Stimulated activated naive B cell treated with anti-CD40 and anti-IgM and Interleukin-4, amounts not matched to agents 10 μg/mL and 1 μg/mL and 100 μg/mL, for 72 hours (primary cell): ENCODE results near the gene MARCHF5.
"Not testable (repeated sequence)": the region's sequence is repeated elsewhere in the genome, so short reads cannot be mapped to it uniquely, and the experiment has no call there.

ENCODE experiments used
- ATAC-seq, 2 donors: fragments of 150-1000 bp; cut with Tn5 transposase; replicated peaks; 2 replicates each; pipeline ENCODE4 v1.10.0; 2021; ENCODE audit warnings: moderate library complexity in 1 of 2
- DNase-seq: peaks from one replicate; pipeline ENCODE4 v3.0.0; 2021
- H3K27ac Mint-ChIP-seq: one replicate; pipeline ENCODE4 v1.8.0; 2022; ENCODE audit warnings: mild to moderate bottlenecking, mixed read lengths
- H3K27me3 Mint-ChIP-seq, 2 donors: one replicate each; pipeline ENCODE4 v1.8.0; 2022; ENCODE audit warnings: mixed read lengths in 2 of 2
- H3K36me3 Mint-ChIP-seq, 2 donors: one replicate each; pipeline ENCODE4 v1.8.0; 2022; ENCODE audit warnings: mixed read lengths in 2 of 2, mild to moderate bottlenecking in 1 of 2
- H3K4me1 Mint-ChIP-seq, 2 donors: one replicate each; pipeline ENCODE4 v1.8.0; 2022; ENCODE audit warnings: mixed read lengths in 2 of 2, mild to moderate bottlenecking in 1 of 2
- H3K4me3 Mint-ChIP-seq, 2 donors: one replicate each; pipeline ENCODE4 v1.8.0; 2022; ENCODE audit warnings: mild to moderate bottlenecking in 2 of 2, mixed read lengths in 2 of 2, moderate library complexity in 1 of 2
- H3K9me3 Mint-ChIP-seq, 2 donors: one replicate each; pipeline ENCODE4 v1.8.0; 2022; ENCODE audit warnings: mixed read lengths in 2 of 2, mild to moderate bottlenecking in 1 of 2

MARCHF5 gene

DNA sequence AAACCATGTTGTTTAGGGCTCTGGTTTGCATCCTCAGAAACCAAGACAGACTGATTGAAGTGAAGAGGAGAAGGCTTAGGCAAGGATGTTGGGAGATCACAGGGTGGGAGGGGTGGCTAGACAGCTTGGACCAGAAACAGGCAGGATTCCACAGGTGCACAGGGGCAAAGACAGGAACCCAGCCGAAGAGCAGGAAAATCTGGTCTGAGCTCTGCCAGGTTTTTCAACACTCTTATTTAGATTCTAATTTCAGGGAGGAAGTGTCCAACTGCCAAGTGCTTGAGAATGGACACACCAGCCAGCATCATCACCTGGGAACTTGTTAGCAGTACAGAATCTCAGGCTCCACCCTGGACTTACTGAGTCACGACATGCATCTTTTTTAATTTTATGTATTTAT is 93.8 kb downstream of the MARCHF5 start:
- H3K4me1 Mint-ChIP-seq = no peaks in the 10 kb centered on the region
- no peak overlapping the region for H3K27ac Mint-ChIP-seq
- H3K36me3 Mint-ChIP-seq = no peaks in the 10 kb centered on the region
- no peak for DNase-seq
- H3K4me3 Mint-ChIP-seq = no peak overlapping the region
- no peak for ATAC-seq
- no peaks in the 10 kb centered on the region for H3K9me3 Mint-ChIP-seq
- peaks cover 14 to 20% of the 10 kb centered on the region in 2 donors for H3K27me3 Mint-ChIP-seq

DNA sequence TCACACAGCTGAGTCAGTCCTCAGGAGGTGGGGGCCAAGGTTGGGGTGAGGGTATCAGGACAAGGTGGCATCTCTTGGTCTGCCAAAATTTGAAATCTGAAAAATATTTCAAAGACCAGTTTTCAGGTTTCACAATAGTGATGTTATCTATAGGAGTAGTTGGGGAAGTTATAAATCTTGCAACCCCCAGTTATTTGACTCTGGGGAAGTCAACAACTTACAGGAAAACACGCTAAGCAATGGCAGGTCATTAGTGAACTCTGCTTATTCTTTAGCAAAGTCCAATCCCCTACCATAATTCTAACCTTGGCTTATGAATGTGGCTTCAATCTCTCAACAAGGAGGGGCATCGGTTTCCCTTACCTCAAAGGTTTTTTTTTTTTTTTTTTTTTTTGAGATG is 94.9 kb downstream of the MARCHF5 start:
- DNase-seq = no peak

DNA sequence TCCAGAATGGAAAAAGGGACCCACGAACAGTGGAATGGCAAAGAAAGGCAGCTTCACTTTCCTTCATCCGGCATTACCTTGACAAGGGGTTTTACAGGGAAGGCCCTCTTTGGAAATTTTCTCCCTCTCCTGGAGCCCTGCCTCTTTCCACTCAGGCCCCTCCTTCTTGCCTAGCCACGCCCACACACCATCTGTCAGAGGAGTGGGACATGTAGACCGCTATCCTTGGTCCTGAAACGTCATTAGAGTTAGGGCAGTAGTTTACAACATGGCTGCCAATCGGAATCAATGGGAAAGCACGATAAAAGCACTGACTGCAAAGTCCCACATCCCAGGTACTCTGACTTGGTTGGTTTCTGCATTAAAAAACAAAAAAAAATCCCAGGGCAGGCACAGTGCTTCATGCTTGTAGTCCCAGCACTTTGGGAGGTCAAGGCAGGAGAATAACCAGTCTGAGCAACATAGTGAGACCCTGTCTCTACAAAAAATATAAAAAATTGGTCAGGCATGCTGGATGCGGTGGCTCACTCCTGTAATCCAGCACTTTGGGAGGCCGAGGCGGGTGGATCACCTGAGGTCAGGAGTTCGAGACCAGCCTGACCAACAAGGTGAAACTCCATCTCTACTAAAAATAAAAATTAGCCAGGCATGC is 96.4 kb downstream of the MARCHF5 start:
- H3K27ac Mint-ChIP-seq = no peak overlapping the region
- no peak for DNase-seq

More for the DNA sequence above, 94.9 kb downstream of the MARCHF5 start:
- Mint-ChIP-seq H3K27ac (no peak overlapping the region), H3K9me3 (no peaks in the 10 kb centered on the region), H3K36me3 (no peaks in the 10 kb centered on the region), H3K27me3 (peaks cover 17 to 26% of the 10 kb centered on the region in 2 donors), H3K4me3 (no peak overlapping the region), H3K4me1 (no peaks in the 10 kb centered on the region)
- no peak for ATAC-seq

DNA sequence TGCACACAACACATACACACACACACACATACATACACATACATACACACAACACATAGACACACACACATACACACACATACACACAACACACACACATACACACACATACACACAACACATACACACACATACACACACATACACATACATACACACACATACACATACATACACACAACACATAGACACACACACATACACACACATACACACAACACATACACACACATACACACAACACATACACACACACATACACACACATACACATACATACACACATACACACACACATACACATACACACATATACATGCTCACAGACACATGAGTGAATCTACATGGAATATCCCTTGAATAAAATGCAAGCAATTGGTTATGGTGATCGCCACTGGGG is 102.2 kb downstream of the MARCHF5 start:
- ATAC-seq, H3K9me3 Mint-ChIP-seq, H3K4me3 Mint-ChIP-seq, H3K4me1 Mint-ChIP-seq, H3K27me3 Mint-ChIP-seq, DNase-seq, H3K36me3 Mint-ChIP-seq, H3K27ac Mint-ChIP-seq: not testable (repeated sequence)

More for the DNA sequence above, 96.4 kb downstream of the MARCHF5 start:
- no peaks in the 10 kb centered on the region for H3K4me1 Mint-ChIP-seq
- H3K9me3 Mint-ChIP-seq = peaks cover 0 to 1% of the 10 kb centered on the region in 2 donors
- no peak overlapping the region for H3K4me3 Mint-ChIP-seq
- ATAC-seq = no peak
- peaks cover 17 to 26% of the 10 kb centered on the region in 2 donors for H3K27me3 Mint-ChIP-seq
- no peaks in the 10 kb centered on the region for H3K36me3 Mint-ChIP-seq

DNA sequence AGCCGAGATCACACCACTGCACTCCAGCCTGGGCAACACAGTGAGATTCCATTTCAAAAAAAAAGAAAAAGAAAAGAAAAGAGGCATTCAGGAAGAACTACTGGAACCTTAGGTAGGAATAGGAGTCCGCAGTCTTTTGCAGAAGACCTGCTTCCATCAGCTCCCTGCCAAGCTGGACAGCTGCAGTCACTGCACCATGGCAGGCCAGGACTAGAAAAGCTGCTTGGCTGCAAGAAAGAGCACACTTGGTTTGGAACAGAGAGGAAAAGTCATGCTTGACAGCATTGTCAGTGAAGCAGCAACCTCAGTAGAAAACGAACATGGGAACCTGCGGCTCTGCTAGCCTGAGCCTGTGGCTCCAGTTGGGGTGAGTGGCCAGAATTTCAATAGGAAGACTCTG is 104.3 kb downstream of the MARCHF5 start:
- Mint-ChIP-seq H3K9me3 (peaks cover 7 to 8% of the 10 kb centered on the region in 2 donors), H3K27me3 (peaks cover under 1 to 4% of the 10 kb centered on the region in 2 donors), H3K27ac (no peak overlapping the region), H3K4me1 (no peaks in the 10 kb centered on the region), H3K4me3 (no peak overlapping the region), H3K36me3 (peaks cover 0 to 7% of the 10 kb centered on the region in 2 donors)
- ATAC-seq (no peak), DNase-seq (no peak)

DNA sequence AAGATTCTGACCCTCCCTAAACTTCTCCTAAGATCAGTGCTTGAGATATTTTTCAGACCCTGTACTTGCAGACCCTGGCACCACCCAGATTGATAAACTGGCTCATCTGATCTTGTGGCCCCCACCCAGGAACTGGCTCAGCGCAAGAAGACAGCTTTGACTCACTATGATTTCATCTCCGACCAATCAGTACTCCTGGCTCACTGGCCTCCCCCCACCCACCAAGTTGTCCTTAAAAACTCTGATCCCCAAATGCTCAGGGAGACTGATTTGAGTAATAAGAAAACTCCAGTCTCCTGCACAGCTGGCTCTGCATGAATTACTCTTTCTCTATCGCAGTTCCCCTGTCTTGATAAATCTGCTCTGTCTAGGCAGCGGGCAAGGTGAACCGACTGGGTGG is 111.3 kb downstream of the MARCHF5 start:
- not testable (repeated sequence) for H3K36me3 Mint-ChIP-seq, H3K4me1 Mint-ChIP-seq, ATAC-seq, H3K9me3 Mint-ChIP-seq, H3K27me3 Mint-ChIP-seq, DNase-seq, H3K27ac Mint-ChIP-seq, H3K4me3 Mint-ChIP-seq
